ENCODE data around the gene CDK18. TPM values are rescaled to one million over a fixed set of nuclear protein-coding genes. Genes with fewer than 3 reads are reported as not detected.

The CDK18 gene
- total RNA-seq, 1 donor = 2.2 TPM

DNA sequence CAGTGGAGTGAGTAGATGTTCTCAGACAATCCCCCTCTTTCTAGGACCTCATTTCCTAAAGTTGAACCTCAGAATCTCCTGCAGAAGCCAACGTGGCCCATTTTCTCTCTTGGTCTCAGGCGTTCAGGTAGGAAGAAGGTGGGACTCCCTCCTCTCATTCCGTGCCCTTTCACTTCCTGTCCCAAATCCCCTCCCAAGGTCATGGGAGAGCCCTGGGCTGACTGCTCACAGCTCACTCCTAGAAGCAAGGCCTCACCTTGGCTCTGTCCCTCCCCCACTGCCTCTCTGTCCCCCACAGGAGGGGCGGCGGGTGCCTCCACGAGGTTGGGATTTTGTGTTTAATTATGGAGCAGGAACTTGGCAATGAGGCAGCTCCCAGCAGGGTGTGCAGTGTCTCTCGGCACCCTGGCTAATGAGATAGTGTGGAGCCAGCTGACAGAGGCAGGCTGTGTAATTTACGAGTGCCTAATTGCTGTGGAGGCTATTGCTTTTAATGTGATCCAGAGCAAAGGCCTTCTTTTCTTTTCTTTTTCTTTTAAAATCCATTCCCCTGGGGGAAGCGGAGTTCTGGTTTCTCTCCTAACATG, 9.1 kb upstream of the CDK18 start:
- no peak for TF ChIP-seq CTCF (IDR thresholded peaks at IDR 0.05; ENCODE audit: insufficient read depth, low read depth, low read length)
- no peak overlapping the region for H3K4me3 ChIP-seq (ENCODE audit: low read depth, low read length)
- no peak for DNase-seq (ENCODE audit: low read depth)

GRCh38 chr1:205496661-205497060, 7.8 kb upstream of the CDK18 start:
- no peak for TF ChIP-seq CTCF (IDR thresholded peaks at IDR 0.05; ENCODE audit: insufficient read depth, low read depth, low read length)
- no peak overlapping the region for H3K4me3 ChIP-seq (ENCODE audit: low read depth, low read length)
- DNase-seq (ENCODE audit: low read depth) = no peak

GRCh38 chr1:205497351-205497750, 7.1 kb upstream of the CDK18 start:
- no peak for DNase-seq (ENCODE audit: low read depth)
- TF ChIP-seq CTCF (IDR thresholded peaks at IDR 0.05; ENCODE audit: insufficient read depth, low read depth, low read length) = no peak
- no peak overlapping the region for H3K4me3 ChIP-seq (ENCODE audit: low read depth, low read length)

- DNase-seq (ENCODE audit: low read depth) = no peak
- H3K4me3 ChIP-seq (ENCODE audit: low read depth, low read length) = no peak overlapping the region
- TF ChIP-seq CTCF (IDR thresholded peaks at IDR 0.05; ENCODE audit: insufficient read depth, low read depth, low read length) = no peak
Observed at GRCh38 chr1:205499789-205500188, 4.7 kb upstream of the CDK18 start.

GRCh38 chr1:205500240-205501233, 3.9 kb upstream of the CDK18 start:
- H3K4me3 ChIP-seq (ENCODE audit: low read depth, low read length) = no peak overlapping the region
- no peak for DNase-seq (ENCODE audit: low read depth)

More at GRCh38 chr1:205500240-205501233, 3.9 kb upstream of the CDK18 start:
- TF ChIP-seq CTCF (IDR thresholded peaks at IDR 0.05; ENCODE audit: insufficient read depth, low read depth, low read length) = no peak

All from fibroblast of villous mesenchyme (primary cell).